HEK293T (cell line): ENCODE results near the gene GPR153.

Source experiments
- CTCF ChIA-PET: fragments of 350-600 bp; formaldehyde crosslinking; extraction: SDS; loops from one replicate; lab custom pipeline; 2021; ENCODE audit warnings: antibody characterized with exemption, inconsistent platforms; lab: Yijun Ruan, JAX
- POLR2A ChIA-PET: fragments of 350-600 bp; formaldehyde crosslinking; extraction: SDS; loops from one replicate; lab custom pipeline; 2020; ENCODE audit warnings: antibody characterized with exemption, inconsistent platforms; lab: Yijun Ruan, JAX
- DNase-seq: peaks from one replicate; pipeline ENCODE4 v3.0.0; 2012; ENCODE audit warnings: mixed read lengths; ENCODE audit errors: extremely low spot score
- ARNT ChIP-seq: fragments of 450-650 bp; IDR thresholded peaks from 2 replicates; pipeline ENCODE4 v1.6.1; 2017; ENCODE audit warnings: mild to moderate bottlenecking
- BHLHE40 ChIP-seq: fragments of 450-650 bp; IDR thresholded peaks from 2 replicates; pipeline ENCODE4 v1.6.1; 2016; ENCODE audit warnings: mild to moderate bottlenecking, moderate library complexity, borderline replicate concordance
- CTBP1 ChIP-seq: fragments of 450-650 bp; IDR thresholded peaks from 2 replicates; pipeline ENCODE4 v1.6.1; 2016; ENCODE audit warnings: borderline replicate concordance
- ELF4 ChIP-seq: fragments of 450-650 bp; IDR thresholded peaks from 2 replicates; pipeline ENCODE4 v1.6.1; 2017; ENCODE audit warnings: antibody characterized with exemption
- FOXA1 ChIP-seq: fragments of 450-650 bp; IDR thresholded peaks from 2 replicates; pipeline ENCODE4 v1.6.1; 2016; ENCODE audit warnings: mild to moderate bottlenecking
- FOXK2 ChIP-seq: fragments of 450-650 bp; IDR thresholded peaks from 2 replicates; pipeline ENCODE4 v1.6.1; 2016; ENCODE audit warnings: mild to moderate bottlenecking
- FOXM1 ChIP-seq: fragments of 450-650 bp; IDR thresholded peaks from 2 replicates; pipeline ENCODE4 v1.6.1; 2017; ENCODE audit warnings: mild to moderate bottlenecking, borderline replicate concordance
- HDGF ChIP-seq: fragments of 450-650 bp; IDR thresholded peaks from 2 replicates; pipeline ENCODE4 v1.6.1; 2017; ENCODE audit warnings: antibody characterized with exemption, borderline replicate concordance
- L3MBTL2 ChIP-seq: fragments of 450-650 bp; conservative IDR thresholded peaks from 2 replicates; pipeline ENCODE4 v1.6.1; 2016; ENCODE audit warnings: mild to moderate bottlenecking
- LEF1 ChIP-seq: fragments of 450-650 bp; IDR thresholded peaks from 2 replicates; pipeline ENCODE4 v1.6.1; 2017; ENCODE audit warnings: mild to moderate bottlenecking, borderline replicate concordance
- NFRKB ChIP-seq: fragments of 450-650 bp; IDR thresholded peaks from 2 replicates; pipeline ENCODE4 v1.6.1; 2016; ENCODE audit warnings: mild to moderate bottlenecking, moderate library complexity
- PKNOX1 ChIP-seq: fragments of 450-650 bp; IDR thresholded peaks from 2 replicates; pipeline ENCODE4 v1.6.1; 2016
- SP1 ChIP-seq: fragments of 450-650 bp; IDR thresholded peaks from 2 replicates; pipeline ENCODE4 v1.6.1; 2017
- SUZ12 ChIP-seq: fragments of 450-650 bp; IDR thresholded peaks from 2 replicates; pipeline ENCODE4 v1.6.1; 2016; ENCODE audit warnings: mild to moderate bottlenecking
- TARDBP ChIP-seq: fragments of 450-650 bp; IDR thresholded peaks from 2 replicates; pipeline ENCODE4 v1.6.1; 2016
- ZNF384 ChIP-seq: fragments of 450-650 bp; IDR thresholded peaks from 2 replicates; pipeline ENCODE4 v1.6.1; 2016

Gene GPR153

GRCh38 chr1:6258675-6259074, 2.2 kb downstream of the GPR153 start:
- TF ChIP-seq NFRKB (no peak), CTBP1 (no peak), ARNT (no peak), FOXK2 (no peak)

GRCh38 chr1:6257541-6258069, 3.3 kb downstream of the GPR153 start:
- POLR2A ChIA-PET, result no interaction called here
- TF ChIP-seq BHLHE40, result no peak
- no peak for TF ChIP-seq ZNF384
- TF ChIP-seq HDGF, result no peak
- no peak for TF ChIP-seq L3MBTL2
- TF ChIP-seq CTBP1, result no peak
- no peak for TF ChIP-seq TARDBP
- no peak for TF ChIP-seq SUZ12
- CTCF ChIA-PET, result no interaction called here
- no peak for DNase-seq

More at GRCh38 chr1:6258675-6259074, 2.2 kb downstream of the GPR153 start:
- no peak for DNase-seq
- CTCF ChIA-PET, result no interaction called here
- POLR2A ChIA-PET, result no interaction called here

DNA sequence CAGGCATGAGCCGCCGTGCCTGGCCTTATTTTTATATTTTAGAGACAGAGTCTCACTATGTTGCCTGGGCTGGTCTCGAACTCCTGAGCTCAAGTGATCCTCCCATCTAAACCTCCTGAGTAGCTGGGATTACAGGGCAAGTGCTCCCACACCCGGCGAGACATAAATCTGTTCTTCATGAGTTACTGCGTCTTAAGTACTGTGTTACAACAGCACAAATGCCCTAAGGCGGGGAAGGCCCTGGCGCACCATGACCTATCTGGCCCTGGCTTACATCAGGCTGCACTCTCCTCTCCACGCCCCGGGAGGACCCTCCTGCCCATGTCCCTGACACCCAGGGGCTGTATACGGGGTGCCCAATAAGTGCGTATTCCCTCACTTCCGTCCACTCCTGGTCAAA, 4.3 kb downstream of the GPR153 start:
- CTCF ChIA-PET, result interaction anchor here (0.6 to 0.8 kb wide), 2 partner anchors 9 to 88 kb away, joined by 3 read pairs; no protein-coding TSS in a partner anchor
- POLR2A ChIA-PET, result no interaction called here
- DNase-seq, result no peak

DNA sequence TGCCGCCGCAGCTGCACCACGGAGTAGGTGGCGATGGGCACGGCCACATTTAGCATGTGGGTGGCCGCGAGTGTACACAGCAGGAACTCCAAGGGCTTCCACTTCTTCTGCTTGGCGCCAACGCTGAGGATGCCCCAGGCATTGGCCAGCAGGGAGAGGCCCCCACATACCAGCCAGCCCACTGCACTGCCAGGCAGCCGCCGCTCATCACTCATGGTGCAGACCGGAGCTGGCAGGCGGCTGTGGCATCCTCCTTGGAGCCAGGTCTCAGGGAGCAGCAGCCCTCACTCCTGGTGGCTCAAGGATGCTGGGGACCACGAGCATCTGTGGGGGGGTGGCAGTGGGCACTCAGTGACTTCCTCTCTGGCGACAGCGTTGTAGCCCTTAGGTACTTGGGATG, 6.2 kb downstream of the GPR153 start:
- CTCF ChIA-PET, result no interaction called here
- POLR2A ChIA-PET, result no interaction called here
- TF ChIP-seq FOXK2, result no peak
- TF ChIP-seq ELF4, result no peak
- no peak for TF ChIP-seq SP1
- TF ChIP-seq HDGF, result no peak
- TF ChIP-seq SUZ12, result no peak
- TF ChIP-seq FOXM1, result no peak
- TF ChIP-seq TARDBP, result no peak
- no peak for TF ChIP-seq NFRKB
- TF ChIP-seq CTBP1, result no peak
- no peak for TF ChIP-seq BHLHE40
- no peak for TF ChIP-seq LEF1
- no peak for DNase-seq

More for the DNA sequence above, 4.3 kb downstream of the GPR153 start:
- TF ChIP-seq PKNOX1, result peak; percentile 74
- no peak for TF ChIP-seq HDGF

- no peak for DNase-seq
- no peak for TF ChIP-seq LEF1
- no peak for TF ChIP-seq SUZ12
- TF ChIP-seq NFRKB, result no peak
- no peak for TF ChIP-seq ARNT
- TF ChIP-seq PKNOX1, result no peak
- TF ChIP-seq FOXK2, result no peak
- TF ChIP-seq BHLHE40, result no peak
- TF ChIP-seq TARDBP, result no peak
- no peak for TF ChIP-seq ELF4
- TF ChIP-seq HDGF, result no peak
- no peak for TF ChIP-seq CTBP1
- no peak for TF ChIP-seq L3MBTL2
- no peak for TF ChIP-seq ZNF384
- no peak for TF ChIP-seq SP1
- ChIA-PET POLR2A (interaction anchor here (0.6 kb wide), 1 partner anchor 91 kb away, joined by 3 read pairs; no protein-coding TSS in a partner anchor), CTCF (interaction anchor here (0.7 to 1.0 kb wide), 2 partner anchors 15 to 174 kb away, joined by 6 to 7 read pairs; no protein-coding TSS in a partner anchor)
Measured at GRCh38 chr1:6253380-6253779, 7.5 kb downstream of the GPR153 start.

DNA sequence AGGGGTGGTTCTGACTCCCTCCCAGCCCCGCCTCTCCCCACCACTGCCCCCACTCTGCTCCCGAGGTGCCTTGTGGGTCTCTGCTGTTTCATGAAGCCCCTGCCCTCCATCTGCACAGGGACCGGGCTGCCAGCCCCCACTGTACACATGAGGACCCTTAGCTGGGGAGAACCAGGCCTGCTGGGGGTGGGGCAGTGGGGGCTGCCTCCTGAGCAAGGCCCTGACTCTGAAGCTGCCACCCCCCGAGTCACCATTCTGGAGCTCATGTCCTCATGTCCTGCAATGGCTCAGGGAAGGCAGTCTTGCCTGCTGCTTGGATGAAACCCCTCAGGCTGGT, 8.6 kb downstream of the GPR153 start:
- ChIA-PET CTCF (interaction anchor here (1.0 kb wide), 1 partner anchor 14 kb away, joined by 6 read pairs; no protein-coding TSS in a partner anchor), POLR2A (no interaction called here)
- TF ChIP-seq NFRKB (no peak), ZNF384 (no peak), PKNOX1 (no peak), CTBP1 (no peak), LEF1 (no peak), SUZ12 (no peak), ELF4 (no peak), TARDBP (no peak), FOXA1 (no peak), HDGF (no peak), SP1 (no peak), FOXM1 (no peak), ARNT (no peak), BHLHE40 (no peak), FOXK2 (no peak), L3MBTL2 (no peak)
- DNase-seq, result no peak
